HEK293 (cell line): ENCODE results near the gene CLCN7.

ENCODE experiments used
- CTCF ChIA-PET: fragments of 350-600 bp; formaldehyde crosslinking; extraction: SDS; loops from one replicate; lab custom pipeline; 2021; ENCODE audit warnings: antibody characterized with exemption; lab: Yijun Ruan, JAX
- POLR2A ChIA-PET: fragments of 300-600 bp; formaldehyde crosslinking; extraction: SDS; loops from one replicate; lab custom pipeline; 2020; ENCODE audit warnings: antibody characterized with exemption, inconsistent platforms; lab: Yijun Ruan, JAX
- H3K27ac ChIP-seq: fragments of 200-500 bp; sonication (Bioruptor generic); 2 replicates; pipeline ENCODE4 v1.5.1; 2014; ENCODE audit warnings: low read depth, low read length, control low read depth, inconsistent platforms; ENCODE audit errors: extremely low read depth
- H3K36me3 ChIP-seq, 2 experiments: fragments of 200-500 bp in 1 of 2; sonication (Bioruptor generic) in 1 of 2; 1 replicate in 1 of 2; 2 replicates in 1 of 2; pipeline ENCODE4 v1.5.1; 2014 to 2017; ENCODE audit warnings: inconsistent platforms in 2 of 2, low read length in 2 of 2; ENCODE audit not compliant: control insufficient read depth in 2 of 2, insufficient read depth in 1 of 2
- H3K4me1 ChIP-seq: fragments of 200-500 bp; sonication (Bioruptor generic); 2 replicates; pipeline ENCODE4 v1.5.1; 2014; ENCODE audit warnings: mild to moderate bottlenecking, low read length, inconsistent platforms; ENCODE audit not compliant: control insufficient read depth, insufficient read depth
- H3K4me3 ChIP-seq: 2 replicates; pipeline ENCODE4 v1.5.1; 2011; ENCODE audit warnings: low read depth, mild to moderate bottlenecking, control low read depth, low read length, moderate library complexity
- H3K9me3 ChIP-seq: fragments of 200-500 bp; sonication (Bioruptor generic); 2 replicates; pipeline ENCODE4 v1.5.1; 2014; ENCODE audit warnings: low read depth, low read length, inconsistent platforms; ENCODE audit not compliant: control insufficient read depth, insufficient read depth
- KLF1 ChIP-seq: fragments of 450-650 bp; formaldehyde crosslinking; IDR thresholded peaks from 2 replicates; pipeline ENCODE4 v1.5.1; 2016; ENCODE audit warnings: missing biosample characterization, missing genetic modification characterization
- SCRT2 ChIP-seq: fragments of 450-650 bp; formaldehyde crosslinking; IDR thresholded peaks from 2 replicates; pipeline ENCODE4 v1.5.1; 2016; ENCODE audit warnings: missing biosample characterization, missing genetic modification characterization
- YY1 ChIP-seq: fragments of 450-650 bp; formaldehyde crosslinking; IDR thresholded peaks from 2 replicates; pipeline ENCODE4 v1.5.1; 2018; ENCODE audit warnings: missing biosample characterization, missing genetic modification characterization
- ZBTB17 ChIP-seq: fragments of 450-650 bp; formaldehyde crosslinking; IDR thresholded peaks from 2 replicates; pipeline ENCODE4 v1.5.1; 2016; ENCODE audit warnings: missing biosample characterization, missing genetic modification characterization
- ZNF140 ChIP-seq: fragments of 450-650 bp; formaldehyde crosslinking; IDR thresholded peaks from 2 replicates; pipeline ENCODE4 v1.5.1; 2016; ENCODE audit warnings: missing biosample characterization, missing genetic modification characterization
- ZNF169 ChIP-seq: fragments of 450-650 bp; formaldehyde crosslinking; IDR thresholded peaks from 2 replicates; pipeline ENCODE4 v1.5.1; 2016; ENCODE audit warnings: missing biosample characterization, missing genetic modification characterization
- ZNF214 ChIP-seq: fragments of 450-650 bp; formaldehyde crosslinking; IDR thresholded peaks from 2 replicates; pipeline ENCODE4 v1.5.1; 2017; ENCODE audit warnings: missing biosample characterization, mild to moderate bottlenecking, missing genetic modification characterization, borderline replicate concordance
- ZNF223 ChIP-seq: fragments of 450-650 bp; formaldehyde crosslinking; IDR thresholded peaks from 2 replicates; pipeline ENCODE4 v1.5.1; 2016; ENCODE audit warnings: missing biosample characterization, missing genetic modification characterization
- ZNF391 ChIP-seq: fragments of 450-650 bp; formaldehyde crosslinking; IDR thresholded peaks from 2 replicates; pipeline ENCODE4 v1.5.1; 2016; ENCODE audit warnings: low read depth, missing biosample characterization, missing genetic modification characterization, borderline replicate concordance
- ZNF423 ChIP-seq: fragments of 450-650 bp; formaldehyde crosslinking; IDR thresholded peaks from 2 replicates; pipeline ENCODE4 v1.5.1; 2016; ENCODE audit warnings: missing biosample characterization, missing genetic modification characterization
- ZNF473 ChIP-seq: fragments of 450-650 bp; formaldehyde crosslinking; IDR thresholded peaks from 2 replicates; pipeline ENCODE4 v1.5.1; 2017; ENCODE audit warnings: missing biosample characterization, missing genetic modification characterization
- ZNF48 ChIP-seq: fragments of 450-650 bp; formaldehyde crosslinking; IDR thresholded peaks from 2 replicates; pipeline ENCODE4 v1.5.1; 2016; ENCODE audit warnings: missing biosample characterization, missing genetic modification characterization
- ZNF510 ChIP-seq: fragments of 450-650 bp; formaldehyde crosslinking; IDR thresholded peaks from 2 replicates; pipeline ENCODE4 v1.5.1; 2018; ENCODE audit warnings: mild to moderate bottlenecking, missing genetic modification characterization, missing biosample characterization; ENCODE audit not compliant: insufficient replicate concordance
- ZNF555 ChIP-seq: fragments of 450-650 bp; formaldehyde crosslinking; conservative IDR thresholded peaks from 2 replicates; pipeline ENCODE4 v1.5.1; 2017; ENCODE audit warnings: missing biosample characterization, mild to moderate bottlenecking, missing genetic modification characterization, inconsistent platforms
- ZNF626 ChIP-seq: fragments of 450-650 bp; sonication (Bioruptor Pico); formaldehyde crosslinking; IDR thresholded peaks from 2 replicates; pipeline ENCODE4 v1.5.1; 2018; ENCODE audit warnings: missing biosample characterization, missing genetic modification characterization, inconsistent platforms
- ZSCAN30 ChIP-seq: fragments of 450-650 bp; IDR thresholded peaks from 2 replicates; pipeline ENCODE4 v1.5.1; 2018; ENCODE audit warnings: missing biosample characterization, mild to moderate bottlenecking, missing genetic modification characterization, moderate library complexity
- TF ChIP-seq, protein P1 (sequence below): fragments of 450-650 bp; formaldehyde crosslinking; IDR thresholded peaks from 2 replicates; pipeline ENCODE4 v1.5.1; 2017; ENCODE audit warnings: missing biosample characterization, mild to moderate bottlenecking, missing genetic modification characterization, moderate library complexity
- TF ChIP-seq, protein P2 (sequence below): fragments of 450-650 bp; formaldehyde crosslinking; IDR thresholded peaks from 2 replicates; pipeline ENCODE4 v1.5.1; 2016; ENCODE audit warnings: missing biosample characterization, missing genetic modification characterization
- TF ChIP-seq, protein P3 (sequence below): fragments of 450-650 bp; formaldehyde crosslinking; IDR thresholded peaks from 2 replicates; pipeline ENCODE4 v1.5.1; 2016; ENCODE audit warnings: missing biosample characterization, missing genetic modification characterization

Gene CLCN7

DNA sequence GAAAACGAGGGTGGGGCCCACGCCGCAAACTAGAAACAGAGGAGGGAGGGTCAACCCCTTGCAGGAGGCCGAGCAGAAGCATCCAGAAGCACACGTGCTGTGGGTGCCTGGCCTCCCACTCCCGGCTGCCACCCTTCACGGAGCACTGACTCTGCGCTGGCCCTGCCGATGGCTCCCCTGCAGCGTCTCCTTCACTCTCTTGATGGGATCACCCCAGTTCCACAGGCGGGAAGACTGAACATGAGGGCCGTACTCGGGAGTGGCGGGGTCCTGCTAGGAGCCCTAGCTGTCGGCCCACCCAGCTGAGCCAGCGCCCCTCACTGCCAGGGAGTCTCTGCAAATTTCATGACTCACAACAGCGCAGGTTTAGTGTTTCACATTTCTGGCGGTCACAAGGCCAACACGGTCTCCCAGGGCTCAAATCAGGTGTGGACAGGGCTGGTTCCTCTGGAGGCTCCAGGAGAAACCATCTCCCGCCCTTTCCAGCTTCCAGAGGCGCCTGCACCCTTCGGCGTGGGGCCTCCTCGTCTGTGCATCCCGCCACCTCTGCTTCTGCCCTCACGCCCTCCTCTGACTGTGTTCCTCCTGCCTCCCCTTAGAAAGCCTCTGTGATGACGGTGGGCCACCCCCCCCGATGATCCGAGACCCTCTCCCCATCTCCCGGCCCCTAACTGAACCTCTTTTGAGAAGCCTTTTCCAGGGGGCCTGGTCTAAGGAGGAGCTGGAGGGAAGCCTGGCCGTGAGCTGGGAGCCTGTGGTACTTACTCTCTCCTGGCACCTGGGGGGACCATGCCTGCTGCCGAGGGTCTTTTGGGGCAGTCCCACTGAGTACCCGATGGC is 11.9 kb upstream of the CLCN7 start:
- no peaks in the 10 kb centered on the region for H3K9me3 ChIP-seq
- H3K4me1 ChIP-seq, result no peaks in the 10 kb centered on the region
- no peak overlapping the region for H3K4me3 ChIP-seq
- ChIA-PET POLR2A (interaction anchor here (1.1 kb wide), 1 partner anchor 9 kb away, joined by 3 read pairs; no protein-coding TSS in a partner anchor), CTCF (no interaction called here)
- no peak overlapping the region for H3K27ac ChIP-seq
- H3K36me3 ChIP-seq, result no peaks in the 10 kb centered on the region
- TF ChIP-seq KLF1 (tag by site-specific recombination) (no peak), ZBTB17 (tag by site-specific recombination) (no peak)
- TF ChIP-seq, protein P1, sequence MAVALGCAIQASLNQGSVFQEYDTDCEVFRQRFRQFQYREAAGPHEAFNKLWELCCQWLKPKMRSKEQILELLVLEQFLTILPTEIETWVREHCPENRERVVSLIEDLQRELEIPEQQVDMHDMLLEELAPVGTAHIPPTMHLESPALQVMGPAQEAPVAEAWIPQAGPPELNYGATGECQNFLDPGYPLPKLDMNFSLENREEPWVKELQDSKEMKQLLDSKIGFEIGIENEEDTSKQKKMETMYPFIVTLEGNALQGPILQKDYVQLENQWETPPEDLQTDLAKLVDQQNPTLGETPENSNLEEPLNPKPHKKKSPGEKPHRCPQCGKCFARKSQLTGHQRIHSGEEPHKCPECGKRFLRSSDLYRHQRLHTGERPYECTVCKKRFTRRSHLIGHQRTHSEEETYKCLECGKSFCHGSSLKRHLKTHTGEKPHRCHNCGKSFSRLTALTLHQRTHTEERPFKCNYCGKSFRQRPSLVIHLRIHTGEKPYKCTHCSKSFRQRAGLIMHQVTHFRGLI, result no peak

DNA sequence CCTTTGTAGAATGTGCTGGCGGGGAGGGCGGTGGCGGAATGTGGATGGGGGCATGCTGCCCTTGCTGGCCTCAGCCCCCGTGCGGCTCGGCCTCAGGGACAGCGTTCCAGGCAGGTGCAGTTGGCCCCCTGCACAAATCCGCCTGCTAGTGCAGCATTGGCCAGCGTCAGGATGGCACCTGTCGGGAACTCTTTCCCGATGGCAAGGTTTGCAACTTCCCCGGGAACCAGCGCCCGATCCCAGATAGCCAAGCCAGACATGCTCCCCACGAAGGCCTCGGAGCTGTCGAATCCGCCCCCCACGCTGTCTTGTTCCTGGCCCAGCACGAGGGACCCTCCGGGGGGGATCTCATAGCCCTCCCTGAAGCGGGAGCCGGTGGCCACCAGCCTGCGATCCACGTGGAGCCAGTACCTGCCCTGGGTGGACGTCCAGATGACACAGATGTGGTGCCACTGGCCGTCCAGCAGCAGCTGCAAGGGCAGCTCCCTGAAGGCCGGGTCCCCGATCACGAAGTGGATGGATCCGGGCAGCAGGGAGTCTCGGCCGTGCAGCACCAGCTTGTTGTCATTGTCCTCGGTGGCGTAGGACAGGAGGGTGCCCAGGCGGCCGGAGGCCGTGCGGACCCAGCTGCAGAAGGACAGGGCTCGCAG is 11.1 kb upstream of the CLCN7 start:
- ChIA-PET POLR2A (no interaction called here), CTCF (no interaction called here)
- Histone ChIP-seq H3K27ac (no peak overlapping the region), H3K4me3 (no peak overlapping the region), H3K4me1 (no peaks in the 10 kb centered on the region), H3K9me3 (no peaks in the 10 kb centered on the region), H3K36me3 (no peaks in the 10 kb centered on the region)
- TF ChIP-seq ZNF555 (tag by site-specific recombination) (no peak), ZNF510 (tag by site-specific recombination) (no peak), ZNF391 (no peak), ZNF169 (tag by site-specific recombination) (no peak), ZNF223 (tag by site-specific recombination) (no peak), ZSCAN30 (tag by site-specific recombination) (no peak), ZNF626 (tag by site-specific recombination) (no peak), KLF1 (tag by site-specific recombination) (no peak), ZNF423 (tag by site-specific recombination) (no peak), YY1 (tag by site-specific recombination) (no peak), ZNF48 (tag by site-specific recombination) (no peak), ZNF473 (tag by site-specific recombination) (no peak), ZNF214 (tag by site-specific recombination) (no peak), SCRT2 (tag by site-specific recombination) (no peak), ZNF140 (tag by site-specific recombination) (no peak)
- TF ChIP-seq, protein P2, sequence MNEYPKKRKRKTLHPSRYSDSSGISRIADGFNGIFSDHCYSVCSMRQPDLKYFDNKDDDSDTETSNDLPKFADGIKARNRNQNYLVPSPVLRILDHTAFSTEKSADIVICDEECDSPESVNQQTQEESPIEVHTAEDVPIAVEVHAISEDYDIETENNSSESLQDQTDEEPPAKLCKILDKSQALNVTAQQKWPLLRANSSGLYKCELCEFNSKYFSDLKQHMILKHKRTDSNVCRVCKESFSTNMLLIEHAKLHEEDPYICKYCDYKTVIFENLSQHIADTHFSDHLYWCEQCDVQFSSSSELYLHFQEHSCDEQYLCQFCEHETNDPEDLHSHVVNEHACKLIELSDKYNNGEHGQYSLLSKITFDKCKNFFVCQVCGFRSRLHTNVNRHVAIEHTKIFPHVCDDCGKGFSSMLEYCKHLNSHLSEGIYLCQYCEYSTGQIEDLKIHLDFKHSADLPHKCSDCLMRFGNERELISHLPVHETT (tag by site-specific recombination), result no peak
- TF ChIP-seq, protein P3, sequence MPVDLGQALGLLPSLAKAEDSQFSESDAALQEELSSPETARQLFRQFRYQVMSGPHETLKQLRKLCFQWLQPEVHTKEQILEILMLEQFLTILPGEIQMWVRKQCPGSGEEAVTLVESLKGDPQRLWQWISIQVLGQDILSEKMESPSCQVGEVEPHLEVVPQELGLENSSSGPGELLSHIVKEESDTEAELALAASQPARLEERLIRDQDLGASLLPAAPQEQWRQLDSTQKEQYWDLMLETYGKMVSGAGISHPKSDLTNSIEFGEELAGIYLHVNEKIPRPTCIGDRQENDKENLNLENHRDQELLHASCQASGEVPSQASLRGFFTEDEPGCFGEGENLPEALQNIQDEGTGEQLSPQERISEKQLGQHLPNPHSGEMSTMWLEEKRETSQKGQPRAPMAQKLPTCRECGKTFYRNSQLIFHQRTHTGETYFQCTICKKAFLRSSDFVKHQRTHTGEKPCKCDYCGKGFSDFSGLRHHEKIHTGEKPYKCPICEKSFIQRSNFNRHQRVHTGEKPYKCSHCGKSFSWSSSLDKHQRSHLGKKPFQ (tag by site-specific recombination), result no peak
